ENCODE results near the gene GALNT13. TPM values are rescaled to one million over a fixed set of nuclear protein-coding genes. Genes with fewer than 3 reads are reported as not detected.

GALNT13 gene
- total RNA-seq, 2 experiments from 2014 or later, result not detected

- H2AFZ ChIP-seq (ENCODE audit: low read length), result no peak overlapping the region
- no peaks in the 10 kb centered on the region for H3K9me2 ChIP-seq (ENCODE audit: insufficient read depth, low read length)
- POLR2A ChIA-PET, result no interaction called here
- no peaks in the 10 kb centered on the region for H3K4me1 ChIP-seq (ENCODE audit: insufficient read depth, low read length, poor library complexity, severe bottlenecking)
- DNase-seq (ENCODE audit: low spot score), result no peak
- intact Hi-C loops (cut with micrococcal nuclease; ENCODE audit: unreplicated experiment), result no loop called here
- TF ChIP-seq CTCF (conservative IDR thresholded peaks at IDR 0.05; ENCODE audit: low read length), result no peak
- TF ChIP-seq EZH2phosphoT487 (IDR thresholded peaks at IDR 0.05; ENCODE audit: borderline replicate concordance, low read depth, low read length), result no peak
- CTCF ChIA-PET (ENCODE audit: unreplicated experiment), result no interaction called here
- no peak overlapping the region for H3K4me2 ChIP-seq (ENCODE audit: low read length)
- no peaks in the 10 kb centered on the region for H4K20me1 ChIP-seq (ENCODE audit: insufficient read depth, low read length)
- no peaks in the 10 kb centered on the region for H3K36me3 ChIP-seq (ENCODE audit: insufficient read depth, low read length)
- no peaks in the 10 kb centered on the region for H3K9me3 ChIP-seq (ENCODE audit: low read length)
- H3K27ac ChIP-seq (ENCODE audit: low read depth, low read length, poor library complexity, severe bottlenecking), result no peak overlapping the region
- no TSS peak for BruUV-seq (replicated peaks)
- no peak overlapping the region for H3K4me3 ChIP-seq (ENCODE audit: low read depth, low read length, poor library complexity, severe bottlenecking)
- no peaks in the 10 kb centered on the region for H3K79me2 ChIP-seq (ENCODE audit: insufficient read depth, low read depth, low read length)
Observed at GRCh38 chr2:154446324-154446723, 574.6 kb downstream of the GALNT13 start.

DNA sequence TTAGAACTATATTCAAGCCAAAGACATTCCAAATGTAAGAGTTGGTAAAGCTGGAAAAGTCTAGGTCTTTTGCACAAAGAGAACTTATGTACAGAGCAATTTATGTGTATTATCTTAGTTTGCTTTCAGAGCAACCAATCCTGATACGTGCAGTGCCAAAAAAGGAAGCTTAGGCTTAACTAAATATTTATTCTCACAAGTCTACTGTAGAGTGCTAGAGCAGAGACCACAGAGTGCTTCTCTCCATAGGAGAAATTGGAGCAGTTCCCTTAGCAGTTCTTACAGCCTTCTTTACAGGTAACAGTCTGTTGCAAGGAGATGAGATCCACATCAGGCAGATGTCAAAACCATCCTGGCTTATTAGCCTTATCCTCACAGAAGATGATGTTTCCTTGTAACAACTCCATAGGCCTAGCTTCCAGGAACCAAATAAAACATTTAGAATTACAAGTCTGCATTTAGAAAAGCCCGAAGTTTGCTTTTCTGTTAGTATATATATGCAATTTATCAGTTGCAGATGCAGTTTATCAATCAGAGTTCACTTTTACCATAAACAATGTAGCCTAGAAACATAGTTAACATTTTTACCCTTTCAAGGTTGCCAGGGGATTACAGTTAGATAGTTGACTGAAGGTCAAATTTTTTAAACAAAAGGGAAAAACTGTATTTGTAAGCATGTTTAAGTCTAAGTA is 576.2 kb downstream of the GALNT13 start:
- intact Hi-C loops (cut with micrococcal nuclease; ENCODE audit: unreplicated experiment), result no loop called here
- TF ChIP-seq EZH2phosphoT487 (IDR thresholded peaks at IDR 0.05; ENCODE audit: borderline replicate concordance, low read depth, low read length), result no peak
- TF ChIP-seq CTCF (conservative IDR thresholded peaks at IDR 0.05; ENCODE audit: low read length), result no peak
- H2AFZ ChIP-seq (ENCODE audit: low read length), result no peak overlapping the region
- H3K9me3 ChIP-seq (ENCODE audit: low read length), result no peaks in the 10 kb centered on the region
- no peak overlapping the region for H3K27ac ChIP-seq (ENCODE audit: low read depth, low read length, poor library complexity, severe bottlenecking)
- H4K20me1 ChIP-seq (ENCODE audit: insufficient read depth, low read length), result no peaks in the 10 kb centered on the region
- POLR2A ChIA-PET, result interaction anchor here (0.9 kb wide), 1 partner anchor 10 kb away, joined by 3 read pairs; no protein-coding TSS in a partner anchor
- H3K4me2 ChIP-seq (ENCODE audit: low read length), result no peak overlapping the region
- BruUV-seq (replicated peaks), result no TSS peak
- CTCF ChIA-PET (ENCODE audit: unreplicated experiment), result no interaction called here
- DNase-seq (ENCODE audit: low spot score), result no peak
- no peaks in the 10 kb centered on the region for H3K9me2 ChIP-seq (ENCODE audit: insufficient read depth, low read length)
- no peaks in the 10 kb centered on the region for H3K36me3 ChIP-seq (ENCODE audit: insufficient read depth, low read length)
- H3K4me1 ChIP-seq (ENCODE audit: insufficient read depth, low read length, poor library complexity, severe bottlenecking), result no peaks in the 10 kb centered on the region
- no peak overlapping the region for H3K4me3 ChIP-seq (ENCODE audit: low read depth, low read length, poor library complexity, severe bottlenecking)
- no peaks in the 10 kb centered on the region for H3K79me2 ChIP-seq (ENCODE audit: insufficient read depth, low read depth, low read length)

DNA sequence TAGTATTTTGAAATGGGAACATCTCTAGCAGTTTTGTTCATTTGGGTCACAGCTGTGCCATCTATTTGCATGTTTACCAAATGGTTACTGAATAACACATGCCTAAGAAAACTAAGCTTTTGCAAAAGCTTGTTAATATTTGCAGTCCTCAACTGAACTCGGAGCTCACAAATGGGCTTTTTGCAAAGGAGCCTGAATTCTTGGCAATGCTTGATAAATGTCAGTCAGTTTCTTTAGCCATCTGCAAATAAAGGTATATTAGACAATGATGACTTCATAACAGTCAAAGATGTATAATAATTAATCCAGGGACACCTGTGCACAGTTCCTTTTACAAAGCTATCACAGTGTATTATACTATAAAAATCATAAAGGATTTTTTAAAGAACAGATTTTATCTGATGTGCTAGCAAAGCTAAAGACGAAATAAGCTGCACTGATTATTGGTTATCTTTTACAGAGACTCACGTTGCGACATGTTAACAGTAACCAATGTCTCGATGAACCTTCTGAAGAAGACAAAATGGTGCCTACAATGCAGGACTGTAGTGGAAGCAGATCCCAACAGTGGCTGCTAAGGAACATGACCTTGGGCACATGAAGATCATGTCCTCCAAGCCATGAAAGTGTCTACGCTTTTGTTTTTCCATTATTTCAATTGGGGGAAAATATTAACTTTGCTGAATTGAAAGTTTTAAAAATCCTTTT is 578.4 kb downstream of the GALNT13 start:
- no peak overlapping the region for H3K4me2 ChIP-seq (ENCODE audit: low read length)
- no TSS peak for BruUV-seq (replicated peaks)
- H3K36me3 ChIP-seq (ENCODE audit: insufficient read depth, low read length), result no peaks in the 10 kb centered on the region
- no peak overlapping the region for H3K4me3 ChIP-seq (ENCODE audit: low read depth, low read length, poor library complexity, severe bottlenecking)
- no peaks in the 10 kb centered on the region for H3K9me3 ChIP-seq (ENCODE audit: low read length)
- H3K9me2 ChIP-seq (ENCODE audit: insufficient read depth, low read length), result no peaks in the 10 kb centered on the region
- ChIA-PET CTCF (ENCODE audit: unreplicated experiment) (no interaction called here), POLR2A (no interaction called here)
- TF ChIP-seq CTCF (conservative IDR thresholded peaks at IDR 0.05; ENCODE audit: low read length), result no peak
- TF ChIP-seq EZH2phosphoT487 (IDR thresholded peaks at IDR 0.05; ENCODE audit: borderline replicate concordance, low read depth, low read length), result no peak
- no peak overlapping the region for H3K27ac ChIP-seq (ENCODE audit: low read depth, low read length, poor library complexity, severe bottlenecking)
- no peak for DNase-seq (ENCODE audit: low spot score)
- H4K20me1 ChIP-seq (ENCODE audit: insufficient read depth, low read length), result no peaks in the 10 kb centered on the region
- H2AFZ ChIP-seq (ENCODE audit: low read length), result no peak overlapping the region
- no peaks in the 10 kb centered on the region for H3K4me1 ChIP-seq (ENCODE audit: insufficient read depth, low read length, poor library complexity, severe bottlenecking)
- no peaks in the 10 kb centered on the region for H3K79me2 ChIP-seq (ENCODE audit: insufficient read depth, low read depth, low read length)
- intact Hi-C loops (cut with micrococcal nuclease; ENCODE audit: unreplicated experiment), result loop anchor here (5.0 to 10.0 kb wide), 2 partner anchors 775 to 862 kb away; no protein-coding TSS in a partner anchor

Data from OCI-LY7 (cell line).